Kidney (tissue), 14 donors: Measurements from ENCODE around the gene PRDM8. TPM values are rescaled to one million over a fixed set of nuclear protein-coding genes. Genes with fewer than 3 reads are reported as not detected.
"Not testable (repeated sequence)": the region's sequence is repeated elsewhere in the genome, so short reads cannot be mapped to it uniquely, and the experiment has no call there.

Source experiments
- DNase-seq, 5 donors: peaks; one replicate each; pipeline ENCODE4 v3.0.0-alpha.2; 2013 to 2020
- FAIRE-seq: peaks from 2 replicates; lab custom pipeline; 2012; peaks lifted over from hg19 to GRCh38; lab: Jason Lieb, UNC
- H3K27ac ChIP-seq, 2 donors: one replicate each; pipeline ENCODE4 v1.7.0; 2013; ENCODE audit warnings: low read depth in 2 of 2, low read length in 2 of 2, inconsistent platforms in 1 of 2
- H3K27me3 ChIP-seq: one replicate; pipeline ENCODE4 v1.7.1; 2013; ENCODE audit warnings: low read length, inconsistent platforms; ENCODE audit not compliant: control insufficient read depth, insufficient read depth
- H3K36me3 ChIP-seq, 3 donors: one replicate each; pipeline versions ENCODE4 v1.7.0 to v1.7.1; 2013; ENCODE audit warnings: low read length in 3 of 3, control low read depth in 1 of 3, inconsistent platforms in 1 of 3; ENCODE audit not compliant: insufficient read depth in 3 of 3, control insufficient read depth in 2 of 3
- H3K4me1 ChIP-seq, 3 donors: one replicate each; pipeline versions ENCODE4 v1.7.0 to v1.7.1; 2013; ENCODE audit warnings: low read length in 3 of 3, inconsistent platforms in 1 of 3, low read depth in 1 of 3; ENCODE audit not compliant: control insufficient read depth in 2 of 3, insufficient read depth in 2 of 3
- H3K4me3 ChIP-seq, 3 donors: one replicate each; pipeline versions ENCODE4 v1.7.0 to v1.8.1; 2013; ENCODE audit warnings: low read length in 3 of 3, control low read depth in 1 of 3, inconsistent platforms in 1 of 3
- H3K9ac ChIP-seq, 3 donors: one replicate each; pipeline versions ENCODE4 v1.7.0 to v1.7.1; 2013; ENCODE audit warnings: low read length in 3 of 3, control low read depth in 1 of 3, inconsistent platforms in 1 of 3
- H3K9me3 ChIP-seq, 3 donors: one replicate each; pipeline versions ENCODE4 v1.7.0 to v1.7.1; 2013; ENCODE audit warnings: low read length in 3 of 3, control low read depth in 1 of 3, inconsistent platforms in 1 of 3; ENCODE audit not compliant: control insufficient read depth in 2 of 3, insufficient read depth in 1 of 3
- intact Hi-C: fragments of 100-400 bp; cut with DNase I; formaldehyde crosslinking; loops from one replicate; pipeline ENCODE4 v1.11.1; 2022
- polyA plus RNA-seq: library from polyadenylated mRNA; stranded (reverse); fragments of 350-450 nt; fragmentation: Illumina TruSeq; extraction: RNeasy Lipid Tissue Mini Kit (QIAGEN cat#74804); gene quantifications from one replicate; pipeline ENCODE4 v1.2.3, GENCODE V29; 2014; ENCODE audit warnings: low read depth, low replicate concordance; ENCODE audit not compliant: insufficient read depth
- total RNA-seq: library from RNA; stranded (reverse); fragmentation: NEBNext Ultra II Directional; extraction: Animal tissue kit (Norgen Biotek cat#: 25700); gene quantifications from one replicate; pipeline ENCODE4 v1.2.1, GENCODE V29; 2021
- TF ChIP-seq, protein P1 (sequence below): IDR thresholded peaks from 3 replicates; pipeline ENCODE4 v1.5.1; 2012; ENCODE audit warnings: mild to moderate bottlenecking, moderate library complexity, borderline replicate concordance; ENCODE audit not compliant: insufficient read depth; ENCODE audit errors: extremely low read depth
- donor health status: control.
- donor health status: control.
- donor health status: control.
- donor health status: control.
- donor health status: control.
- donor health status: DM: yes; HTN: yes; CAD: no.
- donor health status: Normal renal cell carcinoma (clear cell type).

PRDM8 gene
- total and polyA plus RNA-seq, 2 donors from 2014 or later, result 0.75 to 4.2 TPM

DNA sequence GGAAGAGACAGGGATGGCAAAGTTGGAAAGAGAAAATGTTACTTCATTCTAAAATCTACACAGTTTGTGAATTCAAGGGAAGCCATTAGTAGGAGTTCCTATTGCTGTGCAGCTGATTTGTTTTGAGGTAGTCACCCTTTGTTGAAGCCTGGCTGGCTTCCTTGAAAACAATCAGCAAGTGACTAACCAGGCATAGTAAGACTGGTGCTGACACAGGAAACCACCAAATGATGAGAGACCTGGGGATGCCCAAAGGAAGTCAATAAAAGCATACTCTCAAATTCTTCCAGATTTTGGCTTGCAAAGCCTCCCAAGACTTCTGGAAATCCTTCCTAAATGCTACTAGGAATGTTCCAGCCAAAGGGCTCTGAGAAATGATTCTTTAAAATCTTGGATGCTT, 23.9 kb upstream of the PRDM8 start:
- no peak for FAIRE-seq

DNA sequence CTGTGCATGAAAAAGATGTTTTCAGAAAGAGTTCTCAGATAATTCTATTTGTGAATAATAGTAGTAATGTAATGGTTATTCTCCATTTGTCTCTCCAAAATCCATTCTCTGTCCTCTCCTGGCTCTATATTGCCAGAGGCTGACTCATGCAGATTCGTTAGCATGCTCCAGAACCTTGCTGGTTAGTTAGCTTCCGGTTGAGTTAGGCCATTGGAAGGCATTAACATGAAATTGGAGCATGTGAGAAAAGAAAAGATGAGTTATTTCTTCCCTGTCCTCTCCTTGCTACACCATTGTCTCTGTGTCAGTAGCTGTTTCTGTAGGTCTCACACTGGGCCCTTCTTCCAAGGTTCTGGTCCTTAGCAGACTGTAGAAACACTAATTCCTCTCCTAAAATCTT, 23.5 kb upstream of the PRDM8 start:
- TF ChIP-seq, protein P1, sequence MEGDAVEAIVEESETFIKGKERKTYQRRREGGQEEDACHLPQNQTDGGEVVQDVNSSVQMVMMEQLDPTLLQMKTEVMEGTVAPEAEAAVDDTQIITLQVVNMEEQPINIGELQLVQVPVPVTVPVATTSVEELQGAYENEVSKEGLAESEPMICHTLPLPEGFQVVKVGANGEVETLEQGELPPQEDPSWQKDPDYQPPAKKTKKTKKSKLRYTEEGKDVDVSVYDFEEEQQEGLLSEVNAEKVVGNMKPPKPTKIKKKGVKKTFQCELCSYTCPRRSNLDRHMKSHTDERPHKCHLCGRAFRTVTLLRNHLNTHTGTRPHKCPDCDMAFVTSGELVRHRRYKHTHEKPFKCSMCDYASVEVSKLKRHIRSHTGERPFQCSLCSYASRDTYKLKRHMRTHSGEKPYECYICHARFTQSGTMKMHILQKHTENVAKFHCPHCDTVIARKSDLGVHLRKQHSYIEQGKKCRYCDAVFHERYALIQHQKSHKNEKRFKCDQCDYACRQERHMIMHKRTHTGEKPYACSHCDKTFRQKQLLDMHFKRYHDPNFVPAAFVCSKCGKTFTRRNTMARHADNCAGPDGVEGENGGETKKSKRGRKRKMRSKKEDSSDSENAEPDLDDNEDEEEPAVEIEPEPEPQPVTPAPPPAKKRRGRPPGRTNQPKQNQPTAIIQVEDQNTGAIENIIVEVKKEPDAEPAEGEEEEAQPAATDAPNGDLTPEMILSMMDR, result no peak
- no peak overlapping the region for H3K9ac ChIP-seq
- no peak overlapping the region for H3K27ac ChIP-seq
- no peaks in the 10 kb centered on the region for H3K36me3 ChIP-seq
- H3K9me3 ChIP-seq, result peaks cover 0 to under 1% (median 0%) of the 10 kb centered on the region in 3 donors
- DNase-seq (no peak), FAIRE-seq (no peak)
- H3K4me3 ChIP-seq, result no peak overlapping the region
- intact Hi-C loops, result no loop called here
- H3K4me1 ChIP-seq, result no peaks in the 10 kb centered on the region
- no peaks in the 10 kb centered on the region for H3K27me3 ChIP-seq

More for the DNA sequence above, 23.9 kb upstream of the PRDM8 start:
- intact Hi-C loops, result no loop called here
- no peaks in the 10 kb centered on the region for H3K27me3 ChIP-seq
- H3K4me1 ChIP-seq, result no peaks in the 10 kb centered on the region
- no peak overlapping the region for H3K9ac ChIP-seq
- no peaks in the 10 kb centered on the region for H3K36me3 ChIP-seq
- DNase-seq, result no peak
- no peak overlapping the region for H3K27ac ChIP-seq
- no peaks in the 10 kb centered on the region for H3K9me3 ChIP-seq
- TF ChIP-seq, protein P1, result no peak
- H3K4me3 ChIP-seq, result no peak overlapping the region

DNA sequence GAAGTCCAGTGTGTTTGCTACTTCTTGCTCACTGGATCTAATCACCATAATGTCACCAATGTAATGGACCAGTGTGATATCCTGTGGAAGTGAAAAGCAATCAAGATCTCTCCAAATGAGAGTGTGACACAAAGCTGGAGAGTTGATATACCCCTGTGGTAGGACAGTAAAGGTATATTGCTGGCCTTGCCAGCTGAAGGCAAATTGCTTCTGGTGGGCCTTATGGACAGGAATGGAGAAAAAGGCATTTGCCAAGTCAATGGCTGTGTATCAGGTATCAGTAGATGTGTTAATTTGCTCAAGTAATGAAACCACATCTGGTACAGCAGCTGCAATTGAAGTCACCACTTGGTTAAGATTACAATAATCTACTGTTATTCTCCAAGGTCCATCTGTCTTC, 19.5 kb upstream of the PRDM8 start:
- H3K36me3 ChIP-seq, H3K4me3 ChIP-seq, H3K9me3 ChIP-seq, H3K27ac ChIP-seq, H3K9ac ChIP-seq, DNase-seq, H3K4me1 ChIP-seq, FAIRE-seq, intact Hi-C loops, H3K27me3 ChIP-seq: not testable (repeated sequence)

DNA sequence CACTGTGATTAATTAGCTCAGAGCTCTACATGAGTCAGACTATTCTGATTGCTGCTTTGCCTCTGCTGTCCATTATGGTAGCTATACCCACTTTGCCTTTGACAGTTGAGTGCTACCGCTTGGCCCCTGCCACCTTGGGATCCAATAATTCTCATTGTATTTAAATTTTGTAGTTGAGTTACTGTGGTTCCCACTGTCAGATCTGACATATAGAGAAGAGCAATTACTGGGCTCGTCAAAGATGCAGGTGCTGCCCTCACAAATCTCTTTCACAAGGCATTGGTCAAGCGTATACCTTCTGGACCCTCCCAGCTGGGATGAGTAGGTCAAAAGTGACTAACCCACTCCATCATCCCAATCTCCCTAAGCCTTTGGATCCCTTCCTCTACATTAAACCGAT, 18.3 kb upstream of the PRDM8 start:
- Histone ChIP-seq H3K4me3 (no peak overlapping the region), H3K27me3 (no peaks in the 10 kb centered on the region), H3K36me3 (no peaks in the 10 kb centered on the region), H3K4me1 (peaks cover 0 to 3% (median 0%) of the 10 kb centered on the region in 3 donors), H3K9me3 (peaks cover 0 to 3% (median 3%) of the 10 kb centered on the region in 3 donors), H3K27ac (no peak overlapping the region), H3K9ac (no peak overlapping the region)
- TF ChIP-seq, protein P1, result no peak
- FAIRE-seq, result no peak
- DNase-seq, result no peak
- intact Hi-C loops, result no loop called here
